Astrocyte (in vitro differentiated cells and primary cell): Measurements from ENCODE around the gene FAAH. TPM values are rescaled to one million over a fixed set of nuclear protein-coding genes. Genes with fewer than 3 reads are reported as not detected.

Source experiments
- DNase-seq: peaks from one replicate; pipeline ENCODE4 v3.0.0-alpha.2; 2010; ENCODE audit warnings: low read depth
- FAIRE-seq: peaks from 2 replicates; lab custom pipeline; 2011; peaks lifted over from hg19 to GRCh38; lab: Jason Lieb, UNC
- H2AFZ ChIP-seq: 2 replicates; pipeline ENCODE4 v1.6.0; 2012; ENCODE audit warnings: low read depth, low read length, inconsistent platforms
- H3K27ac ChIP-seq: 2 replicates; pipeline ENCODE4 v1.5.1; 2011; ENCODE audit warnings: low read depth, low read length, inconsistent platforms
- H3K27me3 ChIP-seq: 2 replicates; pipeline ENCODE4 v1.6.0; 2011; ENCODE audit warnings: low read length, inconsistent platforms; ENCODE audit not compliant: insufficient read depth
- H3K36me3 ChIP-seq: 2 replicates; pipeline ENCODE4 v1.5.1; 2011; ENCODE audit warnings: low read length, inconsistent platforms; ENCODE audit not compliant: insufficient read depth
- H3K4me1 ChIP-seq: 2 replicates; pipeline ENCODE4 v1.5.1; 2011; ENCODE audit warnings: low read length, inconsistent platforms; ENCODE audit not compliant: insufficient read depth
- H3K4me2 ChIP-seq: 2 replicates; pipeline ENCODE4 v1.6.0; 2012; ENCODE audit warnings: low read length, inconsistent platforms
- H3K4me3 ChIP-seq: 2 replicates; pipeline ENCODE4 v1.5.1; 2011; ENCODE audit warnings: low read depth, mild to moderate bottlenecking, low read length, inconsistent platforms; ENCODE audit not compliant: insufficient read depth
- H3K79me2 ChIP-seq: 2 replicates; pipeline ENCODE4 v1.6.0; 2012; ENCODE audit warnings: mild to moderate bottlenecking, low read length, inconsistent platforms; ENCODE audit not compliant: insufficient read depth
- H3K9ac ChIP-seq: 2 replicates; pipeline ENCODE4 v1.6.0; 2012; ENCODE audit warnings: mild to moderate bottlenecking, low read length, inconsistent platforms
- H3K9me3 ChIP-seq: 2 replicates; pipeline ENCODE4 v1.5.1; 2012; ENCODE audit warnings: low read depth, mild to moderate bottlenecking, low read length, inconsistent platforms; ENCODE audit not compliant: insufficient read depth
- H4K20me1 ChIP-seq: 2 replicates; pipeline ENCODE4 v1.6.0; 2012; ENCODE audit warnings: low read length, inconsistent platforms; ENCODE audit not compliant: insufficient read depth
- H3K27ac Mint-ChIP-seq: one replicate; pipeline ENCODE4 v1.8.0; 2021; ENCODE audit warnings: mild to moderate bottlenecking, mixed read lengths; ENCODE audit not compliant: unreplicated experiment
- H3K27me3 Mint-ChIP-seq: one replicate; pipeline ENCODE4 v1.8.0; 2021; ENCODE audit warnings: low read depth, mixed read lengths; ENCODE audit not compliant: unreplicated experiment
- H3K36me3 Mint-ChIP-seq: one replicate; pipeline ENCODE4 v1.8.0; 2021; ENCODE audit warnings: low read depth, mixed read lengths; ENCODE audit not compliant: unreplicated experiment
- H3K4me1 Mint-ChIP-seq: one replicate; pipeline ENCODE4 v1.8.0; 2021; ENCODE audit warnings: low read depth, mixed read lengths; ENCODE audit not compliant: unreplicated experiment
- H3K4me3 Mint-ChIP-seq: one replicate; pipeline ENCODE4 v1.8.0; 2021; ENCODE audit warnings: mild to moderate bottlenecking, moderate library complexity, mixed read lengths; ENCODE audit not compliant: unreplicated experiment
- H3K9me3 Mint-ChIP-seq: one replicate; pipeline ENCODE4 v1.8.0; 2021; ENCODE audit warnings: mild to moderate bottlenecking, mixed read lengths; ENCODE audit not compliant: unreplicated experiment
- EZH2 ChIP-seq: IDR thresholded peaks from 2 replicates; pipeline ENCODE4 v1.6.1; 2012; ENCODE audit warnings: mild to moderate bottlenecking, low read length, inconsistent platforms; ENCODE audit not compliant: insufficient read depth
- total RNA-seq: library from RNA; stranded (reverse); gene quantifications from 2 replicates; pipeline ENCODE4 v1.2.1, GENCODE V29; 2021
- TF ChIP-seq, protein P1 (sequence below): IDR thresholded peaks from 2 replicates; pipeline ENCODE4 v1.5.1; 2011; ENCODE audit warnings: low read depth, mild to moderate bottlenecking, inconsistent platforms, low read length, moderate library complexity; ENCODE audit not compliant: insufficient read depth

Gene FAAH
- total RNA-seq, 1 donor from 2014 or later: 1.9 TPM

GRCh38 chr1:46418976-46419375 lies 24.9 kb downstream of the FAAH start:
- Mint-ChIP-seq H3K4me1 (peaks cover 6% of the 10 kb centered on the region), H3K27ac (no peak overlapping the region), H3K27me3 (peaks cover 37% of the 10 kb centered on the region), H3K36me3 (peaks cover 9% of the 10 kb centered on the region), H3K9me3 (peaks cover 10% of the 10 kb centered on the region), H3K4me3 (no peak overlapping the region)
- Histone ChIP-seq H3K4me2 (no peak overlapping the region), H3K27ac (no peak overlapping the region), H4K20me1 (no peaks in the 10 kb centered on the region), H3K79me2 (no peaks in the 10 kb centered on the region), H3K4me1 (no peaks in the 10 kb centered on the region), H2AFZ (no peak overlapping the region), H3K9ac (no peak overlapping the region), H3K27me3 (peaks cover 7% of the 10 kb centered on the region), H3K36me3 (no peaks in the 10 kb centered on the region), H3K9me3 (no peaks in the 10 kb centered on the region), H3K4me3 (no peak overlapping the region)
- DNase-seq (no peak), FAIRE-seq (no peak)
- no peak for TF ChIP-seq EZH2
- TF ChIP-seq, protein P1, sequence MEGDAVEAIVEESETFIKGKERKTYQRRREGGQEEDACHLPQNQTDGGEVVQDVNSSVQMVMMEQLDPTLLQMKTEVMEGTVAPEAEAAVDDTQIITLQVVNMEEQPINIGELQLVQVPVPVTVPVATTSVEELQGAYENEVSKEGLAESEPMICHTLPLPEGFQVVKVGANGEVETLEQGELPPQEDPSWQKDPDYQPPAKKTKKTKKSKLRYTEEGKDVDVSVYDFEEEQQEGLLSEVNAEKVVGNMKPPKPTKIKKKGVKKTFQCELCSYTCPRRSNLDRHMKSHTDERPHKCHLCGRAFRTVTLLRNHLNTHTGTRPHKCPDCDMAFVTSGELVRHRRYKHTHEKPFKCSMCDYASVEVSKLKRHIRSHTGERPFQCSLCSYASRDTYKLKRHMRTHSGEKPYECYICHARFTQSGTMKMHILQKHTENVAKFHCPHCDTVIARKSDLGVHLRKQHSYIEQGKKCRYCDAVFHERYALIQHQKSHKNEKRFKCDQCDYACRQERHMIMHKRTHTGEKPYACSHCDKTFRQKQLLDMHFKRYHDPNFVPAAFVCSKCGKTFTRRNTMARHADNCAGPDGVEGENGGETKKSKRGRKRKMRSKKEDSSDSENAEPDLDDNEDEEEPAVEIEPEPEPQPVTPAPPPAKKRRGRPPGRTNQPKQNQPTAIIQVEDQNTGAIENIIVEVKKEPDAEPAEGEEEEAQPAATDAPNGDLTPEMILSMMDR: no peak

DNA sequence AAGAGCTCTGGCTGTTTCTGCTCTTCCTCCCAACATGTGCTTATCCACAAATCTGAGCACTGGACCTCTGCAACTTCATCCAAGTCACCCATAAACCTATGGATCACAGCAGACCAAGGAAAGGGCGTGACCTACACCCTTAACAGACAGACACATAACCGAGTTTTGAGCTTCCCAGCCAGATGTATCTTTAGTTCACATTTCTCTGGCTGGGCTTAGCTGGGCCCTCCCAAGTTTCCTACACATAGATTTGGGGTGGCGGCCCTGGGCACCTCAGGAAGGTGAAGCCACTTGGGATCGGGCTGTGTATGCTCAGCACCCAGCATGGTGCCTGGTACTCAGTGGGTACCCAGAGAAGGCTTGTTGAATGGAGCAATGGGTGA lies 26.4 kb downstream of the FAAH start:
- Histone ChIP-seq H3K36me3 (no peaks in the 10 kb centered on the region), H3K9ac (no peak overlapping the region), H3K4me1 (no peaks in the 10 kb centered on the region), H3K27ac (no peak overlapping the region), H3K9me3 (no peaks in the 10 kb centered on the region), H3K4me3 (no peak overlapping the region), H3K4me2 (peak overlapping the region; percentile 5), H3K27me3 (peaks cover 6% of the 10 kb centered on the region), H3K79me2 (no peaks in the 10 kb centered on the region), H2AFZ (no peak overlapping the region), H4K20me1 (no peaks in the 10 kb centered on the region)
- peak overlapping the region; percentile 59 for H3K27ac Mint-ChIP-seq
- peaks cover 5% of the 10 kb centered on the region for H3K36me3 Mint-ChIP-seq
- DNase-seq: no peak
- H3K27me3 Mint-ChIP-seq: peaks cover 36% of the 10 kb centered on the region
- H3K9me3 Mint-ChIP-seq: peaks cover 10% of the 10 kb centered on the region
- H3K4me1 Mint-ChIP-seq: peaks cover 13% of the 10 kb centered on the region
- H3K4me3 Mint-ChIP-seq: no peak overlapping the region
- FAIRE-seq: no peak
- no peak for TF ChIP-seq EZH2
- TF ChIP-seq, protein P1: no peak

- no peaks in the 10 kb centered on the region for H3K36me3 ChIP-seq
Measured at GRCh38 chr1:46421739-46422138, 27.6 kb downstream of the FAAH start.

More at GRCh38 chr1:46421739-46422138, 27.6 kb downstream of the FAAH start:
- Histone ChIP-seq H3K4me1 (no peaks in the 10 kb centered on the region), H3K4me3 (no peak overlapping the region), H3K27ac (no peak overlapping the region), H3K27me3 (peaks cover 5% of the 10 kb centered on the region), H3K4me2 (no peak overlapping the region), H4K20me1 (no peaks in the 10 kb centered on the region), H3K79me2 (no peaks in the 10 kb centered on the region), H3K9me3 (no peaks in the 10 kb centered on the region), H3K9ac (no peak overlapping the region), H2AFZ (no peak overlapping the region)
- Mint-ChIP-seq H3K36me3 (peaks cover 7% of the 10 kb centered on the region), H3K4me3 (no peak overlapping the region), H3K4me1 (peaks cover 17% of the 10 kb centered on the region), H3K27ac (no peak overlapping the region), H3K27me3 (peaks cover 36% of the 10 kb centered on the region), H3K9me3 (peaks cover 8% of the 10 kb centered on the region)
- FAIRE-seq (no peak), DNase-seq (no peak)
- TF ChIP-seq, protein P1: no peak
- TF ChIP-seq EZH2: no peak
